GM12865 (cell line): ENCODE data around the gene OR52L1.

Experiments used
- DNase-seq: peaks from one replicate; pipeline ENCODE4 v3.0.0; 2010; ENCODE audit warnings: low read depth
- H3K4me3 ChIP-seq: 2 replicates; pipeline ENCODE4 v1.5.1; 2011; ENCODE audit warnings: mild to moderate bottlenecking, low read depth, low read length, control low read depth
- TF ChIP-seq, protein P1 (sequence below): IDR thresholded peaks from 2 replicates; pipeline ENCODE4 v1.5.1; 2011; ENCODE audit warnings: low read length, control low read depth, low read depth, inconsistent platforms; ENCODE audit not compliant: insufficient read depth; ENCODE audit errors: missing control alignments

Gene OR52L1

DNA sequence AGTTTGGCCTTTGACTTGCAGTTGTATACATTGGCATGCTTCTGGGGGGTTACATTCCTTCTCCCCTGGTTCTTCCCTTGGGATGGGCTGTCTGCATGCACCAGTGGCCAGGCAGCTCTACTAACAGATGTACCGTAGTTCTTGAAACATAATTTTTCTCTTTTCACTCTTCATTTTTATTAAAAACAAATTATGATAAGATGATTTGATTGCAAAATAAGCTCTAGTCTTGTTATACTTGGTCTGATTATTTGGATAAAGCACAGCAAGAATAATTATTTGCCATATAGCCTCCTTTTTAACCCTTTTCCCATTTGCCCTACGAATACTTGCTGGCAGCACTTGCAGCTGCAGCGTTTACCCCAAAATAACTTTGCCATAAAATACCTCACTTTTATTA is 31.2 kb downstream of the OR52L1 start:
- TF ChIP-seq, protein P1, sequence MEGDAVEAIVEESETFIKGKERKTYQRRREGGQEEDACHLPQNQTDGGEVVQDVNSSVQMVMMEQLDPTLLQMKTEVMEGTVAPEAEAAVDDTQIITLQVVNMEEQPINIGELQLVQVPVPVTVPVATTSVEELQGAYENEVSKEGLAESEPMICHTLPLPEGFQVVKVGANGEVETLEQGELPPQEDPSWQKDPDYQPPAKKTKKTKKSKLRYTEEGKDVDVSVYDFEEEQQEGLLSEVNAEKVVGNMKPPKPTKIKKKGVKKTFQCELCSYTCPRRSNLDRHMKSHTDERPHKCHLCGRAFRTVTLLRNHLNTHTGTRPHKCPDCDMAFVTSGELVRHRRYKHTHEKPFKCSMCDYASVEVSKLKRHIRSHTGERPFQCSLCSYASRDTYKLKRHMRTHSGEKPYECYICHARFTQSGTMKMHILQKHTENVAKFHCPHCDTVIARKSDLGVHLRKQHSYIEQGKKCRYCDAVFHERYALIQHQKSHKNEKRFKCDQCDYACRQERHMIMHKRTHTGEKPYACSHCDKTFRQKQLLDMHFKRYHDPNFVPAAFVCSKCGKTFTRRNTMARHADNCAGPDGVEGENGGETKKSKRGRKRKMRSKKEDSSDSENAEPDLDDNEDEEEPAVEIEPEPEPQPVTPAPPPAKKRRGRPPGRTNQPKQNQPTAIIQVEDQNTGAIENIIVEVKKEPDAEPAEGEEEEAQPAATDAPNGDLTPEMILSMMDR: no peak

DNA sequence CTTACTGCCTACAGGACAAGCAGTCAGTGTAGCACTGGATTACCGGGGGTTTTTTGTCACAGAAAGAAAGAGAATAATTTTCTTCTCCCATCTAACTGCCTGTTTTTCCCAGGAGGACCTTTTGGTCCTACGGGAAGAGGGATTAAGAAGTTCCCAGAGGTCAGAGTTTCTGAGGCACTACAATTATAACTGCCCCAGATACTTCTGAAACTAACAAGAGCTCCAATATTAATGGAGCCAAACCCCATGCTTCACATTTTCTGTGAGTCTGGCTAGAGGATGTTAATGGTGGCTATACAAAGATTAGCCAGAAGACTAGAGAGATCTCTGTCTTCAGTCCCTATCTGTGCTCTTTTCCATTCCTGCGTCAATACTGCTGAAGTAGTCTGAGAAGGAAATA is 44.8 kb downstream of the OR52L1 start, which contains the start of gene OR56A3:
TSS of gene OR56A3 (plus strand) at position 301 of the 400 bp plus-strand sequence. CDS start 5,096 bp downstream, outside the sequence.
- TF ChIP-seq, protein P1: no peak
- H3K4me3 ChIP-seq: no peak within 1 kb of the TSS
- no peak for DNase-seq

More for the DNA sequence above, 31.2 kb downstream of the OR52L1 start:
- DNase-seq: no peak
- H3K4me3 ChIP-seq: no peak overlapping the region

DNA sequence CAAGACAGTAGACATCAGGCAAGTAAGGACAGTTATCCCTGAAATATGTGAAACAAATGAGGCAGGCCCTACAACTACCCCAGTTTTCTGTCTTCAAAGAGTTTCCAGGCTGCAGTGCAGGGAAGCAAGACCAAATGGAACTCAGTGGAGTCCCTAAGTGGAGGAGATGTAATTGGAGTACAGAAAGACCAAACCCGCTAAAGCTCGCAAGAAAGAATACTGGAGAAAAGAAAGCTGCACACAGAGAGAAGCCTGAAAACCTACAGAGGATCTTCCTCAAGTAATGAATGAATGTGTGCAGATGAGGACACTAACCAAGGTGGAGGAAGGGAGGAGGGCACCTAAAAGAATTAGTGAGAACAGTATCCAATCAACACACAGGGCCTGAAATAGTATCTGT is 46.0 kb downstream of the OR52L1 start:
- H3K4me3 ChIP-seq: no peak overlapping the region
- TF ChIP-seq, protein P1: no peak
- DNase-seq: no peak

DNA sequence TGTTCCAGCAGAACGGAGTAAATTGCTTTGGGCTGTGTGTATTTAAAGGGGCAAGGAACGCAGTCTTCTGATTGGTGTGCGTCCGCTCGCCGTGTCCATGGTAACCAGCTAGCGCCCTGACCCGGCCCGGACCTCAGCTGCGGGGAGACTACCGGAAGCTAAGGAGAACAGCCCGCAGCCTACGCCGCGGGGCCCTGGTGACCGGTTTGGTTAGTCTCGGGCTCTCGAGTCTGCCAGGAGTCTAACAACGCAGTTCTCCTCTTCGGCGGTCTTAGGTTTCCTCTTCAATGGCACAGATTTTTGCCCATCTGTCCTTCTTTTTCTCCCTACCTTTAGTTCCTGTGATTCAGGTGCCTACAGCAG is 48.2 kb downstream of the OR52L1 start:
- TF ChIP-seq, protein P1: no peak
- no peak for DNase-seq
- H3K4me3 ChIP-seq: no peak overlapping the region

DNA sequence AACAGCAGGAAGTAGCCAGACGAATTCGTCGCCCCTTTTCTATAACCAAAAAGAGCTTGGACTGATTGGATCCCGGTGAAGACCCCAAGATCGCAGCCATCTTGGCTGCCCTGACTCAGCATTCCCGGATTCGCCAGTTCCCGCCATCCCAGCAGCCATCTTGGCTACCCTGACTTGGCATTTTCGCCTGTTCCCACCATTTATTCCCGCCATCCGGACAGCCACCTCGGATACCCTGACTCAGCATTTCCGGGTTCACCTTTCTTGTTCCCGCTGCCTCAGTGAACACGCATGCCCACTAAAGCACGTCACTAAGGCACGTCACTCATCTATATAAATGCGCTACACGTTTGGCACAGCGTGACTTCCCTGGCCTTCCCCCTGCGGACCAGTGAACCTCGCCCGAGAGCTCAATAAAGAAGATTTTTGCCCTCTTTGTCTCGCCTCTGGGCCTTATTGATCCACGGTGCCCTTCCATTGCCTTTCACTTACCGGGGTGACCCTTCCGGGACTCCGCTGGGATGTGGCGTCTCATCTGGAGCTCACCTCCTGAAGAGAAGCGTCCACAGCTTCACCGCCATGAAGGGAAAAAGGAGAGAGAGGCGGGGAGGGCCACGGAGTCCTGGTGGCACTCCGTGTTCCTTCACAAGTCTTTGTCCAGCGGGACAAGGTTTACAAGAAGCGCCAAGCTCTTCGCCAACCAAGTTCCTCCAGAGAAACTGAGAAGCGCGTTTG is 48.8 kb downstream of the OR52L1 start:
- no peak overlapping the region for H3K4me3 ChIP-seq
- no peak for DNase-seq
- TF ChIP-seq, protein P1: no peak
